Measurements from ENCODE around the gene CRB3. TPM values are rescaled to one million over a fixed set of nuclear protein-coding genes. Genes with fewer than 3 reads are reported as not detected.

The CRB3 gene
- total and polyA plus RNA-seq, 9 of the 15 experiments (the other 6 are each of a cell fraction or from before 2014, with no cell fraction given): 0.49 TPM; not detected in 8

DNA sequence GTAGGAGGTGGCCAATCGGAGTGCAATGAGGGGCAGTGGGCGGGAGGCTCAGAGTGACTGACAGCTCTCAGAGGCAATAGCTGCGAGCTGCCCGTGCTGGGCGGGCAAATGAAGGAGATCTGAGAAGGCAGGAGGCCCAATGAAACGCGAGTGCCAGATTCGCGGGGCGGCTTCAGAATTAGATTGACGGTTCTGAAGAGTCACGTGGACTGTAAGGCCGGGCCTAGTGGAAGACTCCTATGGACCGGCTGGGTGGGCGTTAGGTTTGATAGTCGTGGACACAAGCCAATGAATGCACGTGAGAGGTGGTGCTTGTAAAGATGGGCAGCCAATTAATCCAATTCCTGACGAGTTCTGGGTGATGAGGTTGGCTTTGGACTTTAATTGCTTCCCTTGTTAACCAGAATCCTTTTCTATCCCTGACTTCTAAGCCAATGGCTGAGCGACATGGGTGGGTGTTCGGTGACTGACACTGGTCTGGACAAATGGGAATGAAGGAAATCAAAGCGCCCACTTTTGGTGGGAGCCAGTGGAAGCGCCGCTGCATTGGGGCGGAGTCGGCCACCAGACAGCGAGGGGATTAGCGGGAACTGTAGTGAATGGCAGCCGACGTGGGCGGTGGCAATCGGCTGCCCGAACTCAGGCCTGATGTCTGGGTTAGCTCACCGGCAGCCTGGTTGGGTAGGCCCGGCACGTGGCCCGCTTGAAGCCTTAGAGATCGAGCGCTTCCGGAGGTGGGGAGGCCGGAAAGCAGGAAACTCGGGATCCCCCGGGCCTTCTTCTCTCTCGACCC, 38.9 kb upstream of the CRB3 start (continued):
- TF ChIP-seq, protein P1, sequence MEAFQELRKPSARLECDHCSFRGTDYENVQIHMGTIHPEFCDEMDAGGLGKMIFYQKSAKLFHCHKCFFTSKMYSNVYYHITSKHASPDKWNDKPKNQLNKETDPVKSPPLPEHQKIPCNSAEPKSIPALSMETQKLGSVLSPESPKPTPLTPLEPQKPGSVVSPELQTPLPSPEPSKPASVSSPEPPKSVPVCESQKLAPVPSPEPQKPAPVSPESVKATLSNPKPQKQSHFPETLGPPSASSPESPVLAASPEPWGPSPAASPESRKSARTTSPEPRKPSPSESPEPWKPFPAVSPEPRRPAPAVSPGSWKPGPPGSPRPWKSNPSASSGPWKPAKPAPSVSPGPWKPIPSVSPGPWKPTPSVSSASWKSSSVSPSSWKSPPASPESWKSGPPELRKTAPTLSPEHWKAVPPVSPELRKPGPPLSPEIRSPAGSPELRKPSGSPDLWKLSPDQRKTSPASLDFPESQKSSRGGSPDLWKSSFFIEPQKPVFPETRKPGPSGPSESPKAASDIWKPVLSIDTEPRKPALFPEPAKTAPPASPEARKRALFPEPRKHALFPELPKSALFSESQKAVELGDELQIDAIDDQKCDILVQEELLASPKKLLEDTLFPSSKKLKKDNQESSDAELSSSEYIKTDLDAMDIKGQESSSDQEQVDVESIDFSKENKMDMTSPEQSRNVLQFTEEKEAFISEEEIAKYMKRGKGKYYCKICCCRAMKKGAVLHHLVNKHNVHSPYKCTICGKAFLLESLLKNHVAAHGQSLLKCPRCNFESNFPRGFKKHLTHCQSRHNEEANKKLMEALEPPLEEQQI (IDR thresholded peaks at IDR 0.05): no peak
- TF ChIP-seq, protein P2, sequence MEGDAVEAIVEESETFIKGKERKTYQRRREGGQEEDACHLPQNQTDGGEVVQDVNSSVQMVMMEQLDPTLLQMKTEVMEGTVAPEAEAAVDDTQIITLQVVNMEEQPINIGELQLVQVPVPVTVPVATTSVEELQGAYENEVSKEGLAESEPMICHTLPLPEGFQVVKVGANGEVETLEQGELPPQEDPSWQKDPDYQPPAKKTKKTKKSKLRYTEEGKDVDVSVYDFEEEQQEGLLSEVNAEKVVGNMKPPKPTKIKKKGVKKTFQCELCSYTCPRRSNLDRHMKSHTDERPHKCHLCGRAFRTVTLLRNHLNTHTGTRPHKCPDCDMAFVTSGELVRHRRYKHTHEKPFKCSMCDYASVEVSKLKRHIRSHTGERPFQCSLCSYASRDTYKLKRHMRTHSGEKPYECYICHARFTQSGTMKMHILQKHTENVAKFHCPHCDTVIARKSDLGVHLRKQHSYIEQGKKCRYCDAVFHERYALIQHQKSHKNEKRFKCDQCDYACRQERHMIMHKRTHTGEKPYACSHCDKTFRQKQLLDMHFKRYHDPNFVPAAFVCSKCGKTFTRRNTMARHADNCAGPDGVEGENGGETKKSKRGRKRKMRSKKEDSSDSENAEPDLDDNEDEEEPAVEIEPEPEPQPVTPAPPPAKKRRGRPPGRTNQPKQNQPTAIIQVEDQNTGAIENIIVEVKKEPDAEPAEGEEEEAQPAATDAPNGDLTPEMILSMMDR (IDR thresholded peaks at IDR 0.05 in 2 of 3, conservative IDR thresholded peaks at IDR 0.05 in 1 of 3; ENCODE audit: insufficient read depth in 2 of 3, low read depth in 1 of 3, low read length in 3 of 3): peak in 1 of 3 experiments; percentile 6; a peak in 1 of 6 replicates
- TF ChIP-seq BMI1 (IDR thresholded peaks at IDR 0.05; ENCODE audit: low read length): no peak
- no peak; the same call in 1 of the 2 replicates for TF ChIP-seq TEAD2 (tag; IDR thresholded peaks at IDR 0.05)
- TF ChIP-seq ZKSCAN3 (CRISPR knock-in tag; IDR thresholded peaks at IDR 0.05): no peak
- no peak for TF ChIP-seq CTBP1 (IDR thresholded peaks at IDR 0.05; ENCODE audit: borderline replicate concordance)
- TF ChIP-seq GATA2 (CRISPR knock-in tag; IDR thresholded peaks at IDR 0.05): no peak
- TF ChIP-seq ZNF311 (CRISPR knock-in tag; IDR thresholded peaks at IDR 0.05): peak; percentile 88
- TF ChIP-seq, protein P3, sequence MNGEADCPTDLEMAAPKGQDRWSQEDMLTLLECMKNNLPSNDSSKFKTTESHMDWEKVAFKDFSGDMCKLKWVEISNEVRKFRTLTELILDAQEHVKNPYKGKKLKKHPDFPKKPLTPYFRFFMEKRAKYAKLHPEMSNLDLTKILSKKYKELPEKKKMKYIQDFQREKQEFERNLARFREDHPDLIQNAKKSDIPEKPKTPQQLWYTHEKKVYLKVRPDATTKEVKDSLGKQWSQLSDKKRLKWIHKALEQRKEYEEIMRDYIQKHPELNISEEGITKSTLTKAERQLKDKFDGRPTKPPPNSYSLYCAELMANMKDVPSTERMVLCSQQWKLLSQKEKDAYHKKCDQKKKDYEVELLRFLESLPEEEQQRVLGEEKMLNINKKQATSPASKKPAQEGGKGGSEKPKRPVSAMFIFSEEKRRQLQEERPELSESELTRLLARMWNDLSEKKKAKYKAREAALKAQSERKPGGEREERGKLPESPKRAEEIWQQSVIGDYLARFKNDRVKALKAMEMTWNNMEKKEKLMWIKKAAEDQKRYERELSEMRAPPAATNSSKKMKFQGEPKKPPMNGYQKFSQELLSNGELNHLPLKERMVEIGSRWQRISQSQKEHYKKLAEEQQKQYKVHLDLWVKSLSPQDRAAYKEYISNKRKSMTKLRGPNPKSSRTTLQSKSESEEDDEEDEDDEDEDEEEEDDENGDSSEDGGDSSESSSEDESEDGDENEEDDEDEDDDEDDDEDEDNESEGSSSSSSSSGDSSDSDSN (IDR thresholded peaks at IDR 0.05; ENCODE audit: borderline replicate concordance in 1 of 2, low read depth in 2 of 2, low read length in 2 of 2): no peak
- no peak for TF ChIP-seq DACH1 (IDR thresholded peaks at IDR 0.05; ENCODE audit: partially characterized antibody)
- TF ChIP-seq, protein P4, sequence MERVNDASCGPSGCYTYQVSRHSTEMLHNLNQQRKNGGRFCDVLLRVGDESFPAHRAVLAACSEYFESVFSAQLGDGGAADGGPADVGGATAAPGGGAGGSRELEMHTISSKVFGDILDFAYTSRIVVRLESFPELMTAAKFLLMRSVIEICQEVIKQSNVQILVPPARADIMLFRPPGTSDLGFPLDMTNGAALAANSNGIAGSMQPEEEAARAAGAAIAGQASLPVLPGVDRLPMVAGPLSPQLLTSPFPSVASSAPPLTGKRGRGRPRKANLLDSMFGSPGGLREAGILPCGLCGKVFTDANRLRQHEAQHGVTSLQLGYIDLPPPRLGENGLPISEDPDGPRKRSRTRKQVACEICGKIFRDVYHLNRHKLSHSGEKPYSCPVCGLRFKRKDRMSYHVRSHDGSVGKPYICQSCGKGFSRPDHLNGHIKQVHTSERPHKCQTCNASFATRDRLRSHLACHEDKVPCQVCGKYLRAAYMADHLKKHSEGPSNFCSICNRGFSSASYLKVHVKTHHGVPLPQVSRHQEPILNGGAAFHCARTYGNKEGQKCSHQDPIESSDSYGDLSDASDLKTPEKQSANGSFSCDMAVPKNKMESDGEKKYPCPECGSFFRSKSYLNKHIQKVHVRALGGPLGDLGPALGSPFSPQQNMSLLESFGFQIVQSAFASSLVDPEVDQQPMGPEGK (CRISPR knock-in tag; IDR thresholded peaks at IDR 0.05; ENCODE audit: borderline replicate concordance): no peak

Measured in K562 (cell line).